IPS-11a (cell line): Measurements from ENCODE around the gene HIF1A.

Experiments
- H3K4me3 ChIP-seq: one replicate; pipeline ENCODE4 v1.5.1; 2013; ENCODE audit warnings: low read depth, low read length, control low read depth

Gene HIF1A

DNA sequence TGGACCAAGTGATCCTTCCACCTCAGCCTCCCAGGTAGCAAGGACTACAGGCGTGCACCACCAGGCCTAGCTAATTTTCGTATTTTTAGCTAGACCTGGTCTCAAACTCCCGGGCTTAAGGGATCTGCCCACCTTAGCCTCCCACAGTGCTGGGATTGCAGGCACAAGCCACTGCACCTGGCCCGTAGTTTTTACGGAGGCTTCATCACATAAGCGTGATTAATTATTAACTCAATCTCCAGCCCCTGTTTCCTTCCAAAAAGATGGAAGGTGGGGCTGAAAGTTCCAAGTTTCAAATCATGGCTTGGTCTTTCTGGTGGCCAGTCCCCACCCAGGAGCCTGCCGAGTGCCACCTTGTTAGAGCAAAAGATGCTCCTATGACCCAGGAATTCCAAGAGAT lies 22.5 kb upstream of the HIF1A start:
- no peak overlapping the region for H3K4me3 ChIP-seq

DNA sequence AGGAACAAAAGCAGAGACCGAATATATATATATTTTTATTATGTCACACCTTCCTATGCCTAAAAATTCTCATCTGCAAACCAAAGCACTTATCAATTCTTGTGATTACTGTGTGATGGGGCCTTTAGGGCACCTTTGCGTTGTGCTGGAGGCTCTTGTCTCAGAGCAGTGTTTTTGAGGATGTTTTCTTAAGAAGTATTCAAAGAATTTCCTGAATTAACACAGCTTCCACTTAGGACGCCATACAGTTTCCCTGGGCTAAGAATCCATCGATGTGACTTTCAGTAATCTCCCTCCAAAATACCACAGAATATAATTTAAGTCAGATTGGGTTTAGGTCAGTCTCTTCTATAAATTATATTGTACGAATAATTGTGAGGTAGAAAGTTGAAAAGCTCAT lies 22.0 kb upstream of the HIF1A start:
- no peak overlapping the region for H3K4me3 ChIP-seq

DNA sequence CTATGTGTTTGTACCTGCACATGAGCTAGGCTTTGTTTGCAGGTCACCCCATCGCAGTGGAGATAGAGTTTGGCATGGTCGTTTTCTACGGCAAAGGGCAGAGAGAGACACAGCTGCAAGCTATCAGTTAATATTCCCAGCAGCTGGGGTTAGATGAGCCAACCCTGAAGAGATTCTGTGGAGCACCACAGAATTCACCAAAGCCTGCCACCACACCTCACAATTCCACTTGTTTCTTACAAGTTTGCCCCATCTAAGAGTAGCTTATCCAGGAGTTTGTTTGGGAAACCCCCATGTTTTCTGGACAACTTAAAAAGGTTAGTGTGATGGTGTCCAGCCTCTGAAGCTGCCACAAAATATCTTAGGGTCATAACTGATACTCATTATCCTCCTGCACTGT lies 20.0 kb upstream of the HIF1A start:
- H3K4me3 ChIP-seq = no peak overlapping the region

DNA sequence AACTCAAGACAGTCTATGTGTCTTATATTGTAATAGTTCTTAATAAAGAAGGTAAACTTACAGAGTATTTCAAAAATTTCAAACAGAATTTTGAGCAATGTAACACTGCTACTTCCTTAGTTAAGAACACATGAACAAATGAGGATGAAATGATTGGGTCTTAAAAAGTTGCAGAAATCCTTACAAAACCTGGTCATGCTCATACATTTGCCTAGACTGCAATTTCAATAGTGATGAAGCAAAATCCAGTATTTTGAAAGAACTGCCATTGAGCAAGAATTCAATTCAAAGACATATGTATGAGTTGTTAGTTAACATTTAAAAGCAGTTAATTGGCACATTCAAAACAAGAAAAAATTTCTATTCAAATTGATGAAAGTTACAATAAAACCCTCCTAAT lies 17.8 kb upstream of the HIF1A start:
- H3K4me3 ChIP-seq = no peak overlapping the region

DNA sequence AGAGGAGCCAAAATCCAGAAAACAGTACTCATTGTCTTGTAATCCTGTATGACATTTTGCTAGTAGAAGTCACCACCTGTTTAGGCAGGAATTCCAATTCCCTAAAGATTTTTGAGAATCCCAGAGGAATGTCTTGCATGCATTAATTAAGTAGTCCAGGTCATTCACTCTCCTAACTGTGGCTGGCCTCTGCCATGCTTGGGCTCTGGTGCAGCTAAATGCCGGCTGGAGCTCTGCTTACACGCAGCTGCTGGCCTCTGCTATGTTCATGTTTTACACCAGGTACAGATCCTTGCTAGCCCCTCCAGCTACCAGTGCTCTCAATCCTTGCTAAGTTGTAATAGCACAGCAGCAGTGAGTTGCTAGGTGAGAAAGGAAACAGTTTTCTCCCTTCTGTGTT lies 16.3 kb upstream of the HIF1A start:
- no peak overlapping the region for H3K4me3 ChIP-seq

DNA sequence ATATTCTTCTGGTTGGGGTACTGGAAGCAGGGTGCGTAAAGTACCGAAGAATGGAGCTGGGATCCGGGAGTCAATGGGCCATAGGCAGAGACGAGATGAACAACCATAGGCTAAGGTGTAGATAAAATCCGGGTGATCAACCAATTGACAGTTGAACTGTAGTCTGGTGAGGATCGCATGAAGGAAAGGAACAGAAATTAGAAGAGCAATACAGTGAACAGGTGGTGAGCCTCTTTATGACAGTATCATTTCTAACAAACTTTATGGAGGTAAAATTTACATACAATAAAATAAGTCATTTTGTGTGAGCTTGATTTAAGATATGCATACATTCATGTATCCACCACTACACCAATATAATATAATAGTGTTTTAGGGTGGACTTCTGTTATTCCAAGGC lies 13.9 kb upstream of the HIF1A start:
- H3K4me3 ChIP-seq = no peak overlapping the region

DNA sequence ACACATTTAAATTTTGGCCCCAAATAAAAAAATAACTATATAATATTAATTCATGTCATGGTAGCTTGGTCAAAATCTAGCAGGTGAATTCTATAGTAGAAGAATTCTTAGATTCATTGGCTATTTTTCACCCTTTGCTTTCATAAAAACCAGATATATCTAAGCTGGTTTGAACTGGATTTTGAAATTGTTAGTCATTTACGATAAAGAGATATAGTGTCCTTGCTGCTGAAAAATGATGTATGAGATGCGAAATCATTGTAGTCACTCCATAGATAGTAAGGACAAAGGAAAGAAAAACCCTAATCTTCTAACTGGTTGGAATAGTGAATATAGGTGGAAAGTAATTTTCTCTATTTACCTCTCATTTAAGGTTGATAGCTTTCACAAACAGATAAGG lies 12.2 kb upstream of the HIF1A start:
- no peak overlapping the region for H3K4me3 ChIP-seq

DNA sequence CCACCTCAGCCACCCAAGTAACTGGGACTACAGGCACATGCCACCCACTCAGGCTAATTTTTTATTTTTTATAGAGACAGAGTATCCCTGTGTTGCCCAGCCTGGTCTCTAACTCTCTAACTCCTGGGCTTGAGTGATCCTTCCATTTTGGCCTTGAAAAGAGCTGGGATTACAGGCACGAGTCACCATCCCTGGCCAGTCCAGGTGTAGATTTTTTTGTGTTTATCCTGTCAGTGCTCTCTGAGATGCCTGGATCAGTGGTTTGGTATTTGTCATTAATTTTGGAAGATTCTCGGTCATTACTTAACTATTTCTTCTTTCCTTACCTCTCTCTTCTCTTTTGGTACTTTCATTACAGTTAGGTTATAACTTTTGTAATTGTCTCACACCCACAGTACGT lies 5.3 kb upstream of the HIF1A start:
- no peak overlapping the region for H3K4me3 ChIP-seq

DNA sequence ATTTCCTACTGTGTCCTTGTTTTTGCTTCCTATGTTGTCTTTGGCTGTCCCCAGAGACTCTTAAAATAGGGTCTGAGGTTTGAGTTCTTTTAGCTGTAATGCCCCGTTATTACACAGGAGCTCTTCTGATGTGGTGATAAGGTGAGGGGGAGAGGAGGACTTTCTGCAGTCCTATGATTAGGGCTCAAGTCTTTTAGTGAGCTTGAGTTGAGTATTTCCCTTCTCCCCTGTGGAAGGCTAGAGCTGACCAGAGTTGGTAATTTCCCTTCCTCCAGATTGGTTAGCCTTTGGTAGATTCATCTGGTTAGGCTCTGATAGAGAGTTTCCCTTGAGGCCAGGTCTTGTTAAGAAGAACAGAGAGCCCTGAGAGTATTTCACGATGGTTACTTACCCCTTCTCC lies 4.3 kb upstream of the HIF1A start:
- H3K4me3 ChIP-seq = no peak overlapping the region

DNA sequence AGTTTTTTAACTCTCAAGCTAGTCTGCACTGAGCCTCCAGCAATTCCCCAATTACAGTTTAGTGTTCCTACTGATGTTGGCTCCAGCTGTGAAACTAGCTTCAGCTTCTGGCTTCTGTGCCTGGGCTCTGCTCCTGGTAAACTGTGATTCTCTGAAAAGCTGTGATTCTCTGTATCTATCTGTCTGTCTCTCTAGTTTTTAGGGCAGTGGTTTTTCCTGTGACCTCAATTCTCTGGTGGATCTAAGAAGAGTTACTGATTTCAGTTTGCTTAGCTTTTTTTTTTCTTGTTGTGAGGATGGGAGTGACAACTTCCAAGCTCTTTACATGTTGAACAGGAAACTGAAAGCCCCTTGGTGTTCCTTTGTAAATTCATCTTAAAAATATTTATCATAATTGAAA lies 3.8 kb upstream of the HIF1A start:
- H3K4me3 ChIP-seq = no peak overlapping the region

DNA sequence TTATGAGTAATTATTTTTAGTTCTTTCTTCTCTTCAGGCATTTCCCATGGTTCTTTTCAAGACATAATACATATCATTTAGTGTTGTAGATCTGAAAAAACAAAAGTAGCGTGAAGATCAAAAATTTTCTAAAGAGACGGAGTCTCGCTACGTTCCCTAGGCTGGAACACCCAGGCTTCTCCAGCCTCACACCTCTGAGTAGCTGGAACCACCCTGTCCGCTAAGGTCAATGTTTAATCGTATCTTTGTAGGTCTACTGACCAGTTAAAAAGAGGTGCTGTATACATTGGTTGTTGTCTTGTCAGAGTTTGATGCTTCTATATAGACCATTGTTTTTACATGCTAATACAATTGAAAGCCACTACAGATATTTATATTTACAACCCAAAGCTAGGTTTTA lies 1.3 kb upstream of the HIF1A start:
- H3K4me3 ChIP-seq = no peak overlapping the region

DNA sequence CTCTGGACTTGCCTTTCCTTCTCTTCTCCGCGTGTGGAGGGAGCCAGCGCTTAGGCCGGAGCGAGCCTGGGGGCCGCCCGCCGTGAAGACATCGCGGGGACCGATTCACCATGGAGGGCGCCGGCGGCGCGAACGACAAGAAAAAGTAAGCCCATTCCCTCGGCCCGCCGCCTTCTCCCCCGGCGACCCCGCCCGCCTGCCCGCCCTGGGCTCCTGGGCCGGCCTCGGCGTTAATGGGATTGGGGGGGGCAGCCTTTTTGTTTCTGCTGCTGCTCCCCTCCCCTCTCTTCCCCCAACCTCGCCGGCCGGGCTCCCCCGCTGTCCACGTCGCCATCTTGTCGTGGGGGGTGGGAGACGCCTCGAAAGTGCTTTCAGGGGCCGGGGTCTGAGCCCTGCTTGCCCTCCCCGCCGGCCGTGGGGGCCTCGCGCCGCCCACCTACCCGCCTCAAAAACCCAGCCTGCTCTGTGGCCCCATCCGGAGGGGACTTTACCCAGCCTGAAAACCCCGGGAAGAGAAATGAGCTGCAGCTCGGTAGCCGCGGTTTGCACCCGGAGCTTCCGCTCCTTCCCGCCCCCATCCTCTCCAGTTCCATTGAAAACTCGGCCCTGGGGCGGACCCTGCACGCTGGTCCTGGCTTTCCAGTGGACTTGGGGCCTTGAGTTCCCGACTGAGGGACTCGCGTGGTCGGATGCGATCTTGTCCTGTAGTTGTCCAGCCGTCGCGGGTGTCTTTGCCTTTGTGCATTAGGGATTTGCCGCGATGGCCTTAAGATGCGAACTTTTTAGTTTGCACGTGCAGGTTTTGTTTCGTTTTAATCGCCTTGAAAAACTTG lies 598 bp downstream of the HIF1A start:
- H3K4me3 ChIP-seq = peak overlapping the region; percentile 98

DNA sequence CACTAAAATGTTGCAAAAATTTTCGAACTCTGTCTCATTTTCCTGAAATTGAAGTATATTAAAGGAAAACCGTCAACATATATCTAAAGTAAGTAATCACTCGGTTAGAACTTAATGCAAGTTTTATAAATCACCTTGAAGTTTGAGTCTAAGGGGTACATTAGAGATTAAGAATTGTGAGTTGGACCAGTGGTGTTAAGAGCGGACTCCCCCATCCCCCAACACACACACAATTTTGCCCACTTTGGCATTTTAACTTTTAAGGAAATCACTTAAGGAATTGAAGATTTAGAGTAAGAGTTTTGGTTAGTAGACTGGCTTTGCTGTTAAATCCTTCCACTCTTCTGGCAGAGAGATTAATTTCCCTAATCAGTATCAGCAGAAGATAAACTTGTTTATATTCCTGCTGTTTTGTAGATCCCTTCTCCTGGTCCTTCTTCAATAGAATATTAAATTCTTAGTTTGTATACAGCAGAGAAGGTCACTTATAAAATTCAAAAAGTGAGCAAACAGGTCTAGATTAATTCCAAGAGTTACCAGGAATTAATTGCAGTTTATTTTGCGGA lies 1.5 kb downstream of the HIF1A start:
- H3K4me3 ChIP-seq = peak overlapping the region; percentile 98

DNA sequence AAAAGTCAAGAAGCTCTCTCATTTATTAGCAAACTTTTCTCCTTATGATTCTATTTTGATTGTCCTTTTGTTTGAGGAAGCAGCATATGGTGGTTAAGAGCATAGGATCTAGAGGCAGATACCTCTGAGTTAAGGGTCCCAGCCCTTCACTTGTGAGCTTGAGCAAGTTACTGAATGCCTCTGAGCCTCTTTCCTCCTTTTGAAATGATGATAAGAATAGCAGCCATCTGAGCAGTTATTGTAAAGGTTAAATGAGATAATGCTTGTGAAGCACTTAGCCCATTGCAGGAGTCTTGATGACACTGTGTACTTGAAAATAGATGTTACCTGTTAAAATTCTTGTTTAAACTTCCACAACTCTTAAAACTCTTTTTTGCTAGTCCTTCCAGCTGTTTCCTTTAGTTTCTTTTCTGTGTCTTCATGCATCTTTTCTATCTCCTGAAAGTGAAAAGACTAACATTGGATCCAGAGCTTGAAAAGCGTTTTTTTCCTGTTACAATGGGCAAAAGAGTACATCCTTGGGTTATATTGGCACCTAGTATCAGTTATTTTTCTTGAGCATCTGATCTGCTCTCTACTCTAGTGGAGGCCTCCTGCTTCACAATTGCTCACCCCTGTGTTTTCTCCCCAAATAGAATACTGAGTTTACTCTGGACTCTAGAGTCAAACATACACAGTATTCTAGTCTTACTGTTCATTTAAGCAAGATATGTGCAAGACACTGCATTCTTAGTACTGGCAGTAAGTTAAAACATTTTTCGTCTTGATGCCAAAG lies 3.1 kb downstream of the HIF1A start:
- H3K4me3 ChIP-seq = peak overlapping the region; percentile 98

DNA sequence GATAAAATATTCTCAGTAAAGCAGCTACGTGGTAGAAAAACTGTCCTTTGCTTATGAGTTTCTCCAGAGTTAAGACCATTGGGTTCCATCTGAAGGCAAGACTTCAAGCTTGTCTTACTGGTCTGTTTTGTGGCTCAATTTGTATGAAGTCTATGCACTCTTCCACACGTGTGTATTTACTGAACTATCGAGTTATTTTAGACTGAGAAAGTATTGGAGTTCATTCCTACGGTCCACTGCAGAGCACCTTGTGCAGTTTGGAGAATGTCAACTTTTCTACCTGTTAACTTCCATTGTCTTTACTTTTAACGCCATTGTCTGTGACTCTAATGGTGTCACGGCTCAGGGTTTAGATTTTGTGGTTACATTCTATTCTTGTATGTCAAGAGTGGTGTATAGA lies 3.7 kb downstream of the HIF1A start:
- H3K4me3 ChIP-seq = no peak overlapping the region

DNA sequence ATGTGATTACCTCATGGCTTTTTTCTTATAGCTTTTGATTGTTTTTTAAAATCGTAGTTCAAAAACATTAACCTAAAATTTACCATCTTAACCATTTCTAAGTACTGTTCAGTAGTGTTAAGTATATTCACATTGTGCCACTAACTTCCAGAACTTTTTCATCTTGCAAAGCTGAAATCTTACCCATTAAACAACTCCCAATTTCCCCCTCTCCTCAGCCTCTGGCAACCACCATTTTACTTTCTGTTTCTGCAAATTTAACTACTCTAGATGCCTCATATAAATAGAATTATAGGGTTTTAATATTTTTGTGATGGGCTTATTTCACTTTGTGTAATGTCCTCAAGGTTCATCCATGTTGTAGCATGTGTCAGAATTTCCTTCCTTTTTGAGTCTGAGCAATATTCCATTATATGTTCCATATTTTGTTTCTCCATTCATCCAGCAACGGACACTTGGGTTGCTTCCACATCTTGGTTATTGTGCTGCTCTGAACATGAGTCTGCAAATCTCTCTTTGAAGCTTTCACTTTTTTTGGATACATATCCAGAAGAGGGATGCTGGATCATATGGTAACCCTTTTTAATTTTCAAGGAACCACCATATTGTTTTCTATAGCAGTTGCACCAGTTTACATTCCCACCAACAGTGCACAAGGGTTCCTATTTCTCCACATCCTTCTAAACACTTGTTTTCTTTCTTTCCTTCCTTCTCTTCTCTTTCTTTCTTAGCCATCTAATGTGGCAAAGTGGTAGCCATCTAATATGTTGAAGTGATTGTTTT lies 5.0 kb downstream of the HIF1A start:
- H3K4me3 ChIP-seq = no peak overlapping the region

DNA sequence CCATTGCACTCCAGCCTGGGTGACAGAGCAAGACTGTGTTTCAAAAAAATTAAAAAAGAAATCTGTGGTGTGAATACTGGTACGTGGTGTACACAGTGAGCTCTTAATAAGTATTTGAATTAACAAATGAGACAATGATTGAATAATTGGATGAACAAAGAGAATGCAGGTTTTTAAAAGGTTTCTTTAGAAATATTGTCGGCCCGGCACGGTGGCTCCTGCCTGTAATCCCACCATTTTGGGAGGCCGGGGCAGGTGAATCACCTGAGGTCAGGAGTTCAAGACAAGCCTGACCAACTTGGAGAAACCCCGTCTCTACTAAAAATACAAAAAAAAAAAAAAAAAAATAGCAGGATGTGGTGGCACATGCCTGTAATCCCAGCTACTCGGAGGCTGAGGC lies 6.6 kb downstream of the HIF1A start:
- H3K4me3 ChIP-seq = no peak overlapping the region

DNA sequence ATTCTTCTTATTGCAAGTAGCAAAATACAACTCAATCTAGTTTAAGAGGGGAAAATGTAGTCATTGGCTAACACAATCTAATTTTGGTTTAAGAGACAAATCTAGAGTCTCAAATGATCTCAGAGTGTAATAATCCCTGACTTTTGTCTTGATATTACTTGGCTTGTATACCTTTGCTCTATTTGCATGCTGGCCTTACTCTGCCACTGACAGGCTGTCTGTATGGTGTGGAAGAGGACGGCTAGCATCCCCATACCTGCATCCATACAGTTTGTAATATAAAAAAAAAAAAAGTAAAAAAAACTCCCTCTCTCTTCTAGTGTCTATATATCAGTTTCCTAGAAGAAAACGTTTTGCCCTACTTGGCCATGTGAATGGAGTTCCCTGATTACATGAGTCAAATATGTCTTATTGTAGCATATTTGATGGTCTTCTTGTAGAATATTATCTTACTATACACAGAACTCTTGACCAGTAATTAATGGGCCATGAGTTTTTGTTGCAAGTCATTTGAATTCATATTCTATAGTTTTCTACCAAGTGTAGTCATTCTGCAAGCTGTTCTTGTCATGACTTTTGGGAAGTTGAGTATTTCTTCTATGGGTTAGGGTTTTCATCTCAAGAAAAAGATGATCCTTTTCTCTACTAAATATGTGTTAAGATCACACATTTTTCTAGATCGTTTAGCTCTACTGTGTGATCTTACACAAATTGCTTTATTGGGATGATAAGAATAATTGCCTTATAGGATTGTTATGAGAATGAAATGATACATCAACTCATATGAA lies 8.2 kb downstream of the HIF1A start:
- H3K4me3 ChIP-seq = no peak overlapping the region

DNA sequence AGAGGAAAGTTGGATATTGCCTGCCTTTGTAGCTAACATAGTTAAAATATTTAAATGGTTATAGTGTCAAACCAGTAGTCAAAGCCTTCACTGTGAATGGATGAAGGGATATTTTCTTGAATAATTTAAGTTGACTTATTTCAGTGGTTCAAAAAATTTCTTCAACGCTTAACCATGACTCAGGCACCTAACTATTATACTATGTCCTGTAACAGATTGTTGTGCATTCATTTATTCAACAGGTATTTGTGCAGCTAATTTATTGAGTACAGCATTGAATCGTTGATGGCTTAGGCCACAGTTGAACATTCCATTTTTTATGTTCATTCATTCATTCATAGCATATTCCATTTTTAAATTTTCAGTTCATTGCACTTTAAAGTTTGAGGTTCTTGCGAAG lies 9.2 kb downstream of the HIF1A start:
- no peak overlapping the region for H3K4me3 ChIP-seq

DNA sequence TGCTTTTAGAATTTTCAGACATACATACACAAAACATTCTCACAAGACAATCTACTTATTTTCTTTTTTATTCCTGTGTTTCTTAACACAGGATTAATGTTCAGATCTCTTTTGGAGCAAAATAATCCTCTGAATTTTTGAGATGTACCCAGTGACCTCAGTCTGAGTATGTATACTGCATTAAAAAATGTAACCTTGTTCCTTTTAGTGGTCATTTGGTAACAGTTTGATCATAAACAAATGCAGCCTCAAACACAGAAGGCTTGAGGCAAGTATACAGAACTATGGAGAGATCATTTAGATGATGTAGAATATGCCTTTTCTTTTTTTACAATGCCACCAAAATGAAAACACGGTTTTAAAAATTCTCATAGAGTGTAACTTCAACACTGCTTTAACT lies 9.7 kb downstream of the HIF1A start:
- no peak overlapping the region for H3K4me3 ChIP-seq
